ENCODE data around the gene BNIP5.

Gene BNIP5

GRCh38 chr6:36296240-36296639 lies 40.4 kb downstream of the BNIP5 start:
- no peak overlapping the region for H3K4me3 ChIP-seq (ENCODE audit: low read length)
- no peak for TF ChIP-seq ZNF274 (IDR thresholded peaks at IDR 0.05; ENCODE audit: low read depth, low read length)

- H3K4me3 ChIP-seq (ENCODE audit: low read length), result no peak overlapping the region
These were observed 44.5 kb downstream of the BNIP5 start for GRCh38 chr6:36292170-36292569.

GRCh38 chr6:36290668-36291620 lies 45.7 kb downstream of the BNIP5 start:
- no peak for TF ChIP-seq ZNF274 (IDR thresholded peaks at IDR 0.05; ENCODE audit: low read depth, low read length)
- no peak overlapping the region for H3K4me3 ChIP-seq (ENCODE audit: low read length)

More at GRCh38 chr6:36292170-36292569, 44.5 kb downstream of the BNIP5 start:
- TF ChIP-seq ZNF274 (IDR thresholded peaks at IDR 0.05; ENCODE audit: low read depth, low read length), result no peak

GRCh38 chr6:36289281-36289878 lies 47.3 kb downstream of the BNIP5 start:
- H3K4me3 ChIP-seq (ENCODE audit: low read length), result no peak overlapping the region
- no peak for TF ChIP-seq ZNF274 (IDR thresholded peaks at IDR 0.05; ENCODE audit: low read depth, low read length)

GRCh38 chr6:36286858-36287257 lies 49.8 kb downstream of the BNIP5 start:
- no peak overlapping the region for H3K4me3 ChIP-seq (ENCODE audit: low read length)
- TF ChIP-seq ZNF274 (IDR thresholded peaks at IDR 0.05; ENCODE audit: low read depth, low read length), result no peak

GRCh38 chr6:36285797-36286196 lies 50.9 kb downstream of the BNIP5 start:
- TF ChIP-seq ZNF274 (IDR thresholded peaks at IDR 0.05; ENCODE audit: low read depth, low read length), result no peak
- H3K4me3 ChIP-seq (ENCODE audit: low read length), result no peak overlapping the region

GRCh38 chr6:36285187-36285671 lies 51.5 kb downstream of the BNIP5 start:
- H3K4me3 ChIP-seq (ENCODE audit: low read length), result no peak overlapping the region
- TF ChIP-seq ZNF274 (IDR thresholded peaks at IDR 0.05; ENCODE audit: low read depth, low read length), result no peak

- TF ChIP-seq ZNF274 (IDR thresholded peaks at IDR 0.05; ENCODE audit: low read depth, low read length), result no peak
- no peak overlapping the region for H3K4me3 ChIP-seq (ENCODE audit: low read length)
These were observed 52.3 kb downstream of the BNIP5 start for GRCh38 chr6:36284359-36284758.

GRCh38 chr6:36283608-36284007 lies 53.1 kb downstream of the BNIP5 start:
- no peak overlapping the region for H3K4me3 ChIP-seq (ENCODE audit: low read length)
- TF ChIP-seq ZNF274 (IDR thresholded peaks at IDR 0.05; ENCODE audit: low read depth, low read length), result no peak

GRCh38 chr6:36280983-36281382 lies 55.7 kb downstream of the BNIP5 start:
- H3K4me3 ChIP-seq (ENCODE audit: low read length), result no peak overlapping the region
- no peak for TF ChIP-seq ZNF274 (IDR thresholded peaks at IDR 0.05; ENCODE audit: low read depth, low read length)

GRCh38 chr6:36280467-36280866 lies 56.2 kb downstream of the BNIP5 start:
- H3K4me3 ChIP-seq (ENCODE audit: low read length), result no peak overlapping the region
- no peak for TF ChIP-seq ZNF274 (IDR thresholded peaks at IDR 0.05; ENCODE audit: low read depth, low read length)

GRCh38 chr6:36277946-36278470 lies 58.7 kb downstream of the BNIP5 start:
- H3K4me3 ChIP-seq (ENCODE audit: low read length), result no peak overlapping the region
- no peak for TF ChIP-seq ZNF274 (IDR thresholded peaks at IDR 0.05; ENCODE audit: low read depth, low read length)

- no peak overlapping the region for H3K4me3 ChIP-seq (ENCODE audit: low read length)
- no peak for TF ChIP-seq ZNF274 (IDR thresholded peaks at IDR 0.05; ENCODE audit: low read depth, low read length)
These were observed 59.8 kb downstream of the BNIP5 start for GRCh38 chr6:36276581-36277536.

All from GM08714 (cell line).